T-helper 9 cell (primary cell): ENCODE data around the gene SDK2.

Source experiments
- DNase-seq: peaks from one replicate; pipeline ENCODE4 v3.0.0-alpha.2; 2020

Gene SDK2

DNA sequence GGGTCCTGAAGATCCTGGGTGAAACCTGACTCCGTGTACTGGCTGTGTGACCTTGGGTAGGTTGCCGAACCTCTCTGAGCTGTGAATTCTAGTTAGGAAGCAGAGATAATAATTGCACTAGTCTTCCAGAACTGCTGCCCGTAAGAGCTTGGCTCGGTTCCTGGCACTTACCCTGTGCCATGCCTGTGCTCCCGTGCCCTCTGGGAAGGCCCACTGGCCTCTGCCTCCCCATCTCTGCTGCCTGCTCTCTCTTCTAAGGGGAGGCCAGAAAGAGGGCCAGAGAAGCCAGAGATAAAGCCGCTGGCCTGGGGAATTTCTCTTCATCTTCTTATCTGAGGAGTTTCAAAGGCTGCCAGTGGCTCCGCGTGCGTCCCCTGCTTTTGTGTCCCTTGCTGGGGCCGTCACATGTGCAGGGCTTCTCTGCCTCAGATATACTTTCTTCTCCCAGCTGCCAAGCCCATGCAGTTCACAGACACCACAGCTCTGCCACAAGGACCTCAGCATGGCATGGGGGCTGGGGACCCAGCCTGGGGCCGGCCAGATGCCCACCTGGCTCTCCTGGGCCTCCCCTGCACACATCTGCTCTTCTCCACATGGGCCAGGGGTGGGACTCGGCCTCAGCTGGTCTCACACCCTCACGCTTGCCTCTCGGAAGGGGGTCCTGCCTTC is 145.2 kb downstream of the SDK2 start:
- DNase-seq, result no peak

- DNase-seq, result no peak
These were observed 146.1 kb downstream of the SDK2 start for GRCh38 chr17:73498176-73498575.

GRCh38 chr17:73497721-73498120 is 146.5 kb downstream of the SDK2 start:
- DNase-seq, result no peak

GRCh38 chr17:73496232-73496631 is 148.0 kb downstream of the SDK2 start:
- no peak for DNase-seq

- no peak for DNase-seq
These were observed 148.6 kb downstream of the SDK2 start for GRCh38 chr17:73495641-73496040.

- no peak for DNase-seq
These were observed 149.3 kb downstream of the SDK2 start for GRCh38 chr17:73494950-73495349.

DNA sequence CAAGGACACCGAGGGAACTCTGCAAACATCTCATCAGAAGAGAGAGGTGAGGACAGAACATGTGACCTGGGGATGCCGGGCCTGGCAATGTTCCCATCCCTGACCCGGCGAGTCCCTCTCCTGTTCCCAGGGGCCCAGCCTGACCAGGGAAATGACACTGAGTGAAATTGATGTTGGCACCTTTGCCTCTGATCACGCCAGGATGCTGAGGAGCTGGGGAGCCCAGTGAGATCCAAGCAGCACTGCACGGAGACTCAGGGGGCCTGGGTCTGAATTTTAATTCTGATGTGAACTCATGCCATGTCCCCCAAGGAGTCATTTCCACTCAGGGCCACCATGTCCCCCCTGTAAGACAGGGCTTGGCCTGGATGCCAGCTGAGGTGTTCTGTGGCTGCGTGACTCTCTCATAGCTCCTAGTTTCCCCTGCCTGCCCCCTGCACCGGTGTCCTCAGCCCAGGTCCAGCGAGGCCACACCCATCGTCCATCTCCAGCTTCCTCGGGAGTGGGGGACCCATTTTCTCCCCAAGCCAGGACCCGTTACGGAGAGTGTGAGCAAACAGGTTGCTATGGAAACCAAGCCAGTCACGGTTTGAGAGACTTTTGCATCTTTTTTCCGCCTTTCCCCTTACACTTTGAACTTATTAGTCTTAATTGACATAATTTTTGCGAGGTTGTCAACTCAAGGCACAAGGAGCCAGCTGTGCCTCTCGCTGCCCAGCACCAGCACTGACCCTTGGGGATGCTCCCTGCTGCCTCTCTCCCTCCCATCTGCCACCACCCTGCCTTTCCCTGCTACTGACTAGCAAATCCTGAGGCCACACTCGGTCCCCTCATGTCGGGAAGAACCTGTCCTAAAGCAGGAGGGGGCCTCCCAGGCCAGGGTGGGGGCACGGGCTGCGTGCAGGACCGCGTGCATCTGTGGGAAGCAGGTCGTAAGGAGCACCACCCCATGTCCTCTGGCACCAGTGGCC is 150.0 kb downstream of the SDK2 start:
- DNase-seq, result no peak

DNA sequence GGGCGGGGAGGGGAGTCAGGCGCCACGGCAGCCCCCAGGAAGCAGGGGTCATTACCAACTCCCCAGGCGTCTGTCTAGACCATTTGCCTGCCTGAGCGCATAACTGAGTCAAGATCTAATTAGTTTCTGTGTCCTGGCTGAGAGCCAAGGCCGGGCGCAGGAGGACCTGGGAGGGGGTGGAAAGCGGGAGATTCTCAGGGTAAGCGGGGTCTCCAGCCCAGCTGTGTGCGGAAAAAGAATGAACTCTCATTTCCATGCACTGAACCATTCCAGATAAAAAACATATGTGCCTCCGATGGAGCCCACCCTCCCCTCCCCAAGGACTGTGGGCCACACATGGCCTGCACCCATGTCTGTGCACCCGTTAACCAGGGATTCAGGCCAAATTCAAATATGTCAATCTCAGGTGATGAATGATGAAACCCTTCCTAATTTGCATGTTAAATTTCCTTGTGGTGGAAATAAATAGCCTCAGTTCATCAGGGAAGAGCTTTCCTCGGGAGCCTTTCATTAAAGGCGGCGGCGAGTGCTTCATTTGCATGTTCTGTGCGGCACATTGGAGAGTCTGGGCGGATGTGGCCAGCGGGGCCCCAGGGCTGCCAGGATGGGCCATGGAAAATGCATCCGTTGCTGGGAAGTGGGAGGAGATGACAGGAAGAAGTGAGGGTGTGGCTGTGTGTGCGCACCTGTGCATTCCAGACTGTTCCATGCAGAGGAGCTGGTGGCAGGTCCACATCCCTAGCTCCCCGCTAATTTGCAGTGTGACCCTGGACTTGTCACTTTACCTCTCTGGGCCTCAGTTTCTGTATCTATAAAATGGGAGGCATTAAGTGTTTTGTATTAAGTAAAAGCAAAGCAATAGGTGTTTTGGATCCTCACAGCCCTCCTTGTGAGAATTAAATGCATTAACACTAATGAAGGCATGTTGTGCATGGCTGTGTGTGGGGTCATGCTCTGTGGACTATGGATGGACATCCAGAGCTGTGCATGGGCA is 151.1 kb downstream of the SDK2 start:
- DNase-seq, result no peak

GRCh38 chr17:73492125-73492820 is 152.0 kb downstream of the SDK2 start:
- no peak for DNase-seq

- DNase-seq, result no peak
These were observed 152.6 kb downstream of the SDK2 start for GRCh38 chr17:73491648-73492047.

DNA sequence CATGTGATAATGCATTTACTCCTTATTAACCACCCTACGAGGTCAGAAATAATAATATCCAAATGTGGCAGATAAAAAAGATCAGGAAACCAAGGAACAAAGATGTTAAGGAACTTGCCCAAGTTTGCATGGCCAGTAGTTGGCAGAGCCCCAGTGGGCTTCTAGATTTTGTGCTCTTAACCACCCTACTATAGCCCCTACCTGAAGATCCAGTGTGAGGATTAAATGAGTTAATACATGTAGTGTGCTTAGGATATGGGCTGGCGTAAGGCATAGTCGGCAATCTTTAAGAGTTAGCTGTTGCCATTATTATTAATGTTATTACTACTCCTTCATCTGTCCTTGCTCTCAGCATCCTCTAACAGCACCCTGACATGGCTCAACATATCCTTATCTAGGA is 153.4 kb downstream of the SDK2 start:
- DNase-seq, result no peak

GRCh38 chr17:73489991-73490390 is 154.3 kb downstream of the SDK2 start:
- DNase-seq, result no peak

- no peak for DNase-seq
These were observed 154.9 kb downstream of the SDK2 start for GRCh38 chr17:73489333-73489732.

- DNase-seq, result no peak
These were observed 159.1 kb downstream of the SDK2 start for GRCh38 chr17:73485130-73485529.

GRCh38 chr17:73482894-73483293 is 161.4 kb downstream of the SDK2 start:
- no peak for DNase-seq

- DNase-seq, result no peak
These were observed 162.0 kb downstream of the SDK2 start for GRCh38 chr17:73482251-73482716.

DNA sequence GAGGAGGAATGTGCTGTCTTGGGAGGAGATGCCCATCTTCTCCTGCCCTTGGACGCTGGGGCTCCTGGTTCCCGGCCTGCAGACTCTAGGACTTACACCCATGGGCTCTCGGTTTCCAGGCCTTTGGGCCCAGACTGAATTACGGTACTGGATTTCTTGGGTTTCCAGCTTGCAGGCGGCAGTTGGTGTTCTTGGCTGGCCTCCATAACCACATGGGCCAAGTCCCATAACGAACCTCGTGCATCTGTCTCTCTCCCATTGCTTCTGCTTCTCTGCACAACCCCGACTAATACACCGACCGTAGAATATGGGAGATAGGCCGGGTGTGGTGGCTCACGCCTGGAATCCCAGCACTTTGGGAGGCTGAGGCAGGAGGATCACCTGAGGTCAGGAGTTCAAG is 162.6 kb downstream of the SDK2 start:
- no peak for DNase-seq

DNA sequence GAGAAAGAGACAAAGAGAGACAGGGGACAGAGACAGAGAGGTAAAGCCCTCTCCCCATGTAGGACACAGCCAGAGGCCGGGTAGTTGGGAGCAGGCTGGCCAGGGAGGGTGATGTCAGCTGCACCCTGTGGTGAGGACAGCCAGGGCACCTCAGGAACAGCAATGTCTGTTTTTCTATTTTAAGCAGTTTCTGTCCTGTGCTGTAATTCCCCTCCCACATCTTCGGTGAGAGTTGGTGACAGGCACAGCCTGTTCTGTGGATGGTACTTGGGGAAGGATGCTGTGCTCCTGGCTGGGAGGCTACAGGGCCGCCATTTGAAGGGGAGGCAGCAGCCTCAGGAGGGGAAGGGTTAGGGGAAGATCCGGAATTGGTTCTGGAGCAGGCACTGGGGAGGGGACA is 163.5 kb downstream of the SDK2 start:
- DNase-seq, result no peak

- DNase-seq, result no peak
These were observed 165.3 kb downstream of the SDK2 start for GRCh38 chr17:73478768-73479424.

- DNase-seq, result no peak
These were observed 165.9 kb downstream of the SDK2 start for GRCh38 chr17:73478334-73478733.

- DNase-seq, result no peak
These were observed 167.3 kb downstream of the SDK2 start for GRCh38 chr17:73476890-73477350.
